ENCODE data around the gene SHISA9. TPM values are rescaled to one million over a fixed set of nuclear protein-coding genes. Genes with fewer than 3 reads are reported as not detected.

SHISA9 gene
- total and polyA plus RNA-seq, 2 of the 4 experiments (the other 2 are of a cell fraction), result under 0.01 TPM; not detected in 1

- no peaks in the 10 kb centered on the region for H3K79me1 ChIP-seq (ENCODE audit: low read depth in 1 of 2, low read length in 2 of 2)
- ChIA-PET CTCF (no interaction called here), POLR2A (ENCODE audit: unreplicated experiment) (no interaction called here)
- DNase-seq (no peak), ATAC-seq (ENCODE audit: low read depth) (no peak)
- H3K14ac ChIP-seq (replicated peaks; ENCODE audit: low read depth, low read length), result no peak overlapping the region
- no peak overlapping the region for H2BK5ac ChIP-seq (ENCODE audit: low read depth, low read length, poor library complexity, severe bottlenecking)
- BruUV-seq (replicated peaks), result no TSS peak
- peaks cover 8% of the 10 kb centered on the region for H3K9me3 ChIP-seq (ENCODE audit: control insufficient read depth, insufficient read depth, low read length)
- no peak overlapping the region for H3K4me3 ChIP-seq (ENCODE audit: insufficient read depth, low read depth, low read length)
- intact Hi-C loops (cut with micrococcal nuclease), result no loop called here
- no peak overlapping the region for H3K27ac ChIP-seq (ENCODE audit: insufficient read depth, low read length)
- H3K9me1 ChIP-seq (ENCODE audit: insufficient read depth, low read length), result no peaks in the 10 kb centered on the region
- no peak overlapping the region for H2AFZ ChIP-seq (replicated peaks; ENCODE audit: low read length, poor library complexity)
- no peak overlapping the region for H4K5ac ChIP-seq (ENCODE audit: low read depth, low read length)
- no peak overlapping the region for H2BK15ac ChIP-seq (ENCODE audit: low read depth, low read length)
- H3K18ac ChIP-seq (ENCODE audit: low read depth, low read length), result no peak overlapping the region
- no peak overlapping the region for H2BK120ac ChIP-seq (ENCODE audit: low read depth, low read length)
- H3K4me2 ChIP-seq (ENCODE audit: low read depth, low read length), result no peak overlapping the region
- no peak overlapping the region for H3K23ac ChIP-seq (ENCODE audit: low read depth, low read length)
- no peak overlapping the region for H3K56ac ChIP-seq (ENCODE audit: extremely low read depth, insufficient read depth, low read length)
- no CpG with 5 or more reads among the region's 5 CpGs for WGBS, 2 experiments (ENCODE audit: extremely low coverage in 2 of 2, insufficient read length in 1 of 2)
- no peak overlapping the region for H2BK20ac ChIP-seq (ENCODE audit: low read depth, low read length)
- H2AK9ac ChIP-seq (replicated peaks; ENCODE audit: low read depth, low read length, poor library complexity), result no peak overlapping the region
- dilution Hi-C loops (cut with HindIII; ENCODE audit: low sequenced_read_pairs, unreplicated experiment), result no loop called here
- no peak overlapping the region for H2AK5ac ChIP-seq (ENCODE audit: low read depth, low read length)
- no peaks in the 10 kb centered on the region for H3K27me3 ChIP-seq (ENCODE audit: control insufficient read depth, insufficient read depth, low read length)
- no peak overlapping the region for H3K9ac ChIP-seq (ENCODE audit: low read depth, low read length)
- no peak overlapping the region for H4K91ac ChIP-seq (ENCODE audit: insufficient read depth, low read depth, low read length)
- H3K4me1 ChIP-seq (ENCODE audit: control insufficient read depth, insufficient read depth, low read length), result no peaks in the 10 kb centered on the region
- H4K20me1 ChIP-seq (ENCODE audit: insufficient read depth, low read length), result no peaks in the 10 kb centered on the region
- TF ChIP-seq RCOR1 (IDR thresholded peaks at IDR 0.05; ENCODE audit: insufficient replicate concordance, low read length) (no peak), POLR2A (IDR thresholded peaks at IDR 0.05; ENCODE audit: low read depth, low read length) (no peak), BHLHE40 (IDR thresholded peaks at IDR 0.05; ENCODE audit: low read depth, low read length) (no peak), USF2 (IDR thresholded peaks at IDR 0.05; ENCODE audit: low read depth, low read length) (no peak), ELK1 (IDR thresholded peaks at IDR 0.05; ENCODE audit: borderline replicate concordance, low read depth, low read length) (no peak), RFX5 (IDR thresholded peaks at IDR 0.05; ENCODE audit: low read depth, low read length) (no peak), MAZ (IDR thresholded peaks at IDR 0.05; ENCODE audit: borderline replicate concordance, low read depth, low read length) (no peak), MAFK (IDR thresholded peaks at IDR 0.05; ENCODE audit: low read depth, low read length) (no peak), CTCF (conservative IDR thresholded peaks at IDR 0.05; ENCODE audit: low read depth, low read length) (no peak), CHD1 (IDR thresholded peaks at IDR 0.05; ENCODE audit: low read depth, low read length) (no peak), RAD21 (IDR thresholded peaks at IDR 0.05; ENCODE audit: low read length) (no peak)
- H3K36me3 ChIP-seq (ENCODE audit: control insufficient read depth, insufficient read depth, low read length), result no peaks in the 10 kb centered on the region
- in situ Hi-C loops (cut with MboI; ENCODE audit: low sequenced_read_pairs), result no loop called here
- H4K8ac ChIP-seq (ENCODE audit: low read depth in 2 of 2, low read length in 2 of 2), result no peak overlapping the region
- no peak overlapping the region for H3K4ac ChIP-seq (ENCODE audit: low read depth, low read length)
These were observed 131.5 kb downstream of the SHISA9 start for GRCh38 chr16:13032911-13033310.
